HG03571 (cell line): ENCODE data around the gene DSPP.
"Not testable (repeated sequence)": the region's sequence is repeated elsewhere in the genome, so short reads cannot be mapped to it uniquely, and the experiment has no call there.

Experiments
- ATAC-seq: cut with Tn5 transposase; IDR thresholded peaks from one replicate; pipeline ENCODE4 v1.9.1; 2021; ENCODE audit not compliant: unreplicated experiment

The DSPP gene

GRCh38 chr4:87608229-87608628, at the start of gene DSPP:
Gene DSPP, plus strand, starts transcription at chr4:87608529. Its CDS starts 2,380 bp downstream, at chr4:87610909.
- no peak for ATAC-seq

GRCh38 chr4:87559090-87559837, 49.1 kb upstream of the DSPP start:
- peak; percentile 98 for ATAC-seq

- ATAC-seq = no peak
Observed at GRCh38 chr4:87560802-87561201, 47.5 kb upstream of the DSPP start.

- ATAC-seq = no peak
Observed at GRCh38 chr4:87565746-87566145, 42.6 kb upstream of the DSPP start.

GRCh38 chr4:87566276-87566675, 42.1 kb upstream of the DSPP start:
- no peak for ATAC-seq

GRCh38 chr4:87567191-87567590, 41.1 kb upstream of the DSPP start:
- no peak for ATAC-seq

GRCh38 chr4:87570290-87570805, 38.0 kb upstream of the DSPP start:
- ATAC-seq = no peak

- not testable (repeated sequence) for ATAC-seq
Observed at GRCh38 chr4:87574376-87574775, 34.0 kb upstream of the DSPP start.

- ATAC-seq = no peak
Observed at GRCh38 chr4:87574996-87575395, 33.3 kb upstream of the DSPP start.

- no peak for ATAC-seq
Observed at GRCh38 chr4:87575408-87575807, 32.9 kb upstream of the DSPP start.

- ATAC-seq = no peak
Observed at GRCh38 chr4:87575983-87576382, 32.3 kb upstream of the DSPP start.

- no peak for ATAC-seq
Observed at GRCh38 chr4:87579478-87579877, 28.9 kb upstream of the DSPP start.

- no peak for ATAC-seq
Observed at GRCh38 chr4:87580057-87580456, 28.3 kb upstream of the DSPP start.

- no peak for ATAC-seq
Observed at GRCh38 chr4:87584222-87584908, 24.0 kb upstream of the DSPP start.

GRCh38 chr4:87589531-87589930, 18.8 kb upstream of the DSPP start:
- no peak for ATAC-seq

GRCh38 chr4:87592124-87592523, 16.2 kb upstream of the DSPP start:
- ATAC-seq = no peak

GRCh38 chr4:87601361-87601760, 7.0 kb upstream of the DSPP start:
- no peak for ATAC-seq

GRCh38 chr4:87614292-87614890, 6.1 kb downstream of the DSPP start:
- no peak for ATAC-seq

- ATAC-seq = no peak
Observed at GRCh38 chr4:87616268-87616667, 7.9 kb downstream of the DSPP start.

GRCh38 chr4:87620086-87620485, 11.8 kb downstream of the DSPP start:
- no peak for ATAC-seq

GRCh38 chr4:87620491-87620890, 12.2 kb downstream of the DSPP start:
- ATAC-seq = no peak

- ATAC-seq = no peak
Observed at GRCh38 chr4:87622303-87622702, 14.0 kb downstream of the DSPP start.
